IPS-18a (cell line): Measurements from ENCODE around the gene PPIP5K2.
"Not testable (repeated sequence)": the region's sequence is repeated elsewhere in the genome, so short reads cannot be mapped to it uniquely, and the experiment has no call there.

Experiments
- H3K27ac ChIP-seq: one replicate; pipeline ENCODE4 v1.5.1; 2013; ENCODE audit warnings: low read length
- H3K27me3 ChIP-seq: one replicate; pipeline ENCODE4 v1.6.1; 2013; ENCODE audit warnings: mild to moderate bottlenecking, low read length; ENCODE audit not compliant: control insufficient read depth, insufficient read depth
- H3K36me3 ChIP-seq: one replicate; pipeline ENCODE4 v1.6.1; 2013; ENCODE audit warnings: low read depth, low read length; ENCODE audit not compliant: control insufficient read depth
- H3K4me1 ChIP-seq: one replicate; pipeline ENCODE4 v1.6.1; 2013; ENCODE audit warnings: low read depth, low read length; ENCODE audit not compliant: control insufficient read depth
- H3K4me3 ChIP-seq: one replicate; pipeline ENCODE4 v1.5.1; 2013; ENCODE audit warnings: low read length
- H3K9ac ChIP-seq: one replicate; pipeline ENCODE4 v1.6.1; 2013; ENCODE audit warnings: mild to moderate bottlenecking, low read length, moderate library complexity
- H3K9me3 ChIP-seq: one replicate; pipeline ENCODE4 v1.6.1; 2013; ENCODE audit warnings: low read depth, low read length; ENCODE audit not compliant: control insufficient read depth

PPIP5K2 gene

GRCh38 chr5:103208460-103208859 is 88.4 kb downstream of the PPIP5K2 start:
- H3K27ac ChIP-seq: no peak overlapping the region
- no peaks in the 10 kb centered on the region for H3K4me1 ChIP-seq
- no peaks in the 10 kb centered on the region for H3K27me3 ChIP-seq
- H3K36me3 ChIP-seq: no peaks in the 10 kb centered on the region
- H3K9ac ChIP-seq: no peak overlapping the region
- H3K9me3 ChIP-seq: no peaks in the 10 kb centered on the region
- H3K4me3 ChIP-seq: no peak overlapping the region

GRCh38 chr5:103209065-103209464 is 89.0 kb downstream of the PPIP5K2 start:
- no peaks in the 10 kb centered on the region for H3K9me3 ChIP-seq
- no peaks in the 10 kb centered on the region for H3K27me3 ChIP-seq
- no peaks in the 10 kb centered on the region for H3K4me1 ChIP-seq
- H3K9ac ChIP-seq: no peak overlapping the region
- H3K36me3 ChIP-seq: no peaks in the 10 kb centered on the region
- no peak overlapping the region for H3K4me3 ChIP-seq
- H3K27ac ChIP-seq: no peak overlapping the region

- H3K9me3 ChIP-seq: no peaks in the 10 kb centered on the region
- no peaks in the 10 kb centered on the region for H3K27me3 ChIP-seq
- no peak overlapping the region for H3K4me3 ChIP-seq
- no peak overlapping the region for H3K27ac ChIP-seq
- H3K36me3 ChIP-seq: no peaks in the 10 kb centered on the region
- H3K4me1 ChIP-seq: no peaks in the 10 kb centered on the region
- no peak overlapping the region for H3K9ac ChIP-seq
These were observed 90.9 kb downstream of the PPIP5K2 start for GRCh38 chr5:103210952-103211351.

DNA sequence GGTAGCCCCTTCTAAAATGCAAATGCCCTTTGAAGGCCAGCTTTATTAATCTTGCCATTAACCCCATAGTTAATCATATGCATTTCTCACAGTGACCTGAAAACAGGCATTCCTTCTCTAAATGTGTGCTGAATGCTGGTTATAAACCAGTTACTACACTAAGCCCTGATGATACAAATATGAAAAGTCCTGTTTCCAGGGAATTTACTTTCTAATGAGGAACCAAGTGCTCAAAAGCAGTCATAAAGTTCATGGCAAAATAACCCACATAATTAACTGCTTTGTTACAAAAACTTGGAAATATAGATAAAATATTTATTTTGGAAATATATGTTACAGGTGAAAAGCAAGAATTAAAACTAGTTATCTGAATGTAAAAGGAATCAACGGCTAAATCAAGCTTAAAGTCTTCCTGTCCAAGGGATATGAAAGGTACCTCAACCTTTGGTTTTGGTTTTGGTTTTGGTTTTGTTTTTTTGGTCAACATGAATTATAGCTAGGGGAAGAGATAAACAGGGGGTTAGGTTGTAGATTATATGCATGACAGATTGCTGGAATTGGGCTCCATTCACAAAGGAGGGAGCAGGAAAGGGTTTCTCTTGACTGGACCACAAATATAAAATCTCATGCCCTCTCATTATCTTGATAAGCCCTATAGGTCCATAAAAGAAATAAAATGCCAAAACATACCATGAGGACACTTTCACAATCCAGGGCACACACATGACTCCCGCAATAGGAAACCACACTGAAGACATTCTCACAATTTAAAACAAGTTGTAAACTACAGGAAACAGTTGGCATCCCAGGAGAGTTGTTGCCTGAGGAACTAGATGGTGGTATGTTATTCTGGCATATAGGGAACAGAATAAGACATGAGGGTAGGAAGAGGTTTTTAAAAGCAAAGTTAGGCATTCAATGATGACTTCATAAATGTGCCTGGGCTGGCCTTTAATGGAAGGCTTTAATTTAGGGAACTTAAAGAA is 91.8 kb downstream of the PPIP5K2 start:
- H3K27ac ChIP-seq: no peak overlapping the region
- H3K9ac ChIP-seq: no peak overlapping the region
- H3K36me3 ChIP-seq: no peaks in the 10 kb centered on the region
- H3K4me1 ChIP-seq: no peaks in the 10 kb centered on the region
- no peaks in the 10 kb centered on the region for H3K27me3 ChIP-seq
- H3K9me3 ChIP-seq: no peaks in the 10 kb centered on the region
- no peak overlapping the region for H3K4me3 ChIP-seq

- Histone ChIP-seq H3K27me3 (no peaks in the 10 kb centered on the region), H3K4me3 (no peak overlapping the region), H3K9ac (no peak overlapping the region), H3K27ac (no peak overlapping the region), H3K36me3 (no peaks in the 10 kb centered on the region), H3K4me1 (peaks cover 3% of the 10 kb centered on the region), H3K9me3 (no peaks in the 10 kb centered on the region)
These were observed 96.0 kb downstream of the PPIP5K2 start for GRCh38 chr5:103216137-103216536.

DNA sequence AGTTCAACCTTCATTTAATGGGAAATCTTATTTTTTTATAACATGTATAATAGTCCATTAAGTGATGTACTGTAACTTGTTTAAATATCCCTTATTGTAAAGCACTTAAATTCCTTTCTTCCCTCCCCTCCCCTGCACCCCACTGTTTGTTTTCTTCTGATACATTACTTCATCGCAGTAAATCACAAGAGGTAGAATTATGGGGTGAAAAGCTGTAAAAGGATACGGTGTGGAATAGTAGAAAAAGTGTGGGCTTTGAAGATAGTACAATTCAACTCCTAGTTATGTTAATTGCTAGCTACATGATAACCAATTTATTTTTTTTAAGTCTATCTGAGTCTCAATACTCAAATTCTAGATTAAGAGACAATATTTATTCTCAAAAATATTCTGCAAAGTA is 96.6 kb downstream of the PPIP5K2 start:
- no peaks in the 10 kb centered on the region for H3K36me3 ChIP-seq
- H3K27ac ChIP-seq: no peak overlapping the region
- H3K4me1 ChIP-seq: peaks cover 3% of the 10 kb centered on the region
- no peaks in the 10 kb centered on the region for H3K27me3 ChIP-seq
- H3K9ac ChIP-seq: no peak overlapping the region
- H3K9me3 ChIP-seq: no peaks in the 10 kb centered on the region
- no peak overlapping the region for H3K4me3 ChIP-seq

DNA sequence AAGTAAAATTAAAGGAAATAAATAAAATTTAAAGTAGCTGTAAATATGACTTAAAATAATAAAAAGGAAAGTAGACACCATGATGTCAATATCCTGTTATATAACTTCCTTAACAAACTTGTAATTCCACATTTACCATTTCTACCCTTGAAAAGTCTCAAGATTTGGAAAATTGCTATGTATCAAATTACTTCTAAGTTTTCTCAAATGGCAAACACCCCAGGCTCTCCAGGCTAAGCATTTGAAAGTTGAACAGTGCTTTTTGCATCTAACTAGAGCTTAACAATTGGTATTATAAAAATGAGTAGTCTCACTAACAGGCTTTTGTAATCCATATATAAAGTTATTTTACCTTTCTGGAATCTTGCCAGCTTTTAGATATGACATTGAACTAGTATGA is 97.0 kb downstream of the PPIP5K2 start:
- no peaks in the 10 kb centered on the region for H3K27me3 ChIP-seq
- no peak overlapping the region for H3K9ac ChIP-seq
- no peak overlapping the region for H3K27ac ChIP-seq
- no peak overlapping the region for H3K4me3 ChIP-seq
- no peaks in the 10 kb centered on the region for H3K9me3 ChIP-seq
- H3K36me3 ChIP-seq: no peaks in the 10 kb centered on the region
- H3K4me1 ChIP-seq: peaks cover 3% of the 10 kb centered on the region

DNA sequence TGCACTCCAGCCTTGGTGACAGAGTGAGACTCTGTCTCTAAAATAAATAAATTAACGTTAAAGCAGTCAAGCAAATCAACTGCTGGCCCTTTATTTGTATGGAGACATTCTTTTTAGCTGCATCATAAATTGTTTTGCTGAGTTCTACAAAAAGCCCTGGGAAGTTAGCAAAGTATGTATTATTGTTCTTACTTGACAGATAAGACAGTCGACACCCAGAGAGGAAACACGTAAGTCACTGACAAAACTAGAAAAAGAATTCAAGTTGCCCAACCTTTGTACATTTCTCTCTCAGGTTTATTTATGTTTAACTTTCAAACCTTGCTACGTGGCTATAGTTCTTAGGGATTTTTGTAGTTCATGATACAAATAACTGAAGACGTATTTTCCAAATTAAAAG is 98.1 kb downstream of the PPIP5K2 start:
- Histone ChIP-seq H3K9me3 (no peaks in the 10 kb centered on the region), H3K27me3 (no peaks in the 10 kb centered on the region), H3K4me3 (no peak overlapping the region), H3K36me3 (no peaks in the 10 kb centered on the region), H3K9ac (no peak overlapping the region), H3K4me1 (peaks cover 3% of the 10 kb centered on the region), H3K27ac (no peak overlapping the region)

DNA sequence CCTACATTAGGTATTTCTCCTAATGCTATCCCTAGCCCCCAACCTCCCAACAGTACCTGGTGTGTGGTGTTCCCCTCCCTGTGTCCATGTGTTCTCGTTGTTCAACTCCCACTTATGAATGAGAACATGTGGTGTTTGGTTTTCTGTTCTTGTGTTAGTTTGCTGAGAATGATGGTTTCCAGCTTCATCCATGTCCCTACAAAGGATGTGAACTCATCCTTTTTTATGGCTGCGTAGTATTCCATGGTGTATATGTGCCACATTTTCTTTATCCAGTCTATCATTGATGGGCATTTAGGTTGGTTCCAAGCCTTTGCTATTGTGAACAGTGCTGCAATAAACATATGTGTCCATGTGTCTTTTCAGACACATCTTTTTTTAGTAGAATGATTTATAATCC is 99.0 kb downstream of the PPIP5K2 start:
- H3K9ac ChIP-seq, H3K27me3 ChIP-seq, H3K27ac ChIP-seq, H3K4me1 ChIP-seq, H3K36me3 ChIP-seq, H3K9me3 ChIP-seq, H3K4me3 ChIP-seq: not testable (repeated sequence)

GRCh38 chr5:103223031-103223955 is 103.2 kb downstream of the PPIP5K2 start:
- Histone ChIP-seq H3K9ac (no peak overlapping the region), H3K9me3 (no peaks in the 10 kb centered on the region), H3K4me3 (no peak overlapping the region), H3K27ac (no peak overlapping the region), H3K27me3 (no peaks in the 10 kb centered on the region), H3K4me1 (no peaks in the 10 kb centered on the region), H3K36me3 (no peaks in the 10 kb centered on the region)

DNA sequence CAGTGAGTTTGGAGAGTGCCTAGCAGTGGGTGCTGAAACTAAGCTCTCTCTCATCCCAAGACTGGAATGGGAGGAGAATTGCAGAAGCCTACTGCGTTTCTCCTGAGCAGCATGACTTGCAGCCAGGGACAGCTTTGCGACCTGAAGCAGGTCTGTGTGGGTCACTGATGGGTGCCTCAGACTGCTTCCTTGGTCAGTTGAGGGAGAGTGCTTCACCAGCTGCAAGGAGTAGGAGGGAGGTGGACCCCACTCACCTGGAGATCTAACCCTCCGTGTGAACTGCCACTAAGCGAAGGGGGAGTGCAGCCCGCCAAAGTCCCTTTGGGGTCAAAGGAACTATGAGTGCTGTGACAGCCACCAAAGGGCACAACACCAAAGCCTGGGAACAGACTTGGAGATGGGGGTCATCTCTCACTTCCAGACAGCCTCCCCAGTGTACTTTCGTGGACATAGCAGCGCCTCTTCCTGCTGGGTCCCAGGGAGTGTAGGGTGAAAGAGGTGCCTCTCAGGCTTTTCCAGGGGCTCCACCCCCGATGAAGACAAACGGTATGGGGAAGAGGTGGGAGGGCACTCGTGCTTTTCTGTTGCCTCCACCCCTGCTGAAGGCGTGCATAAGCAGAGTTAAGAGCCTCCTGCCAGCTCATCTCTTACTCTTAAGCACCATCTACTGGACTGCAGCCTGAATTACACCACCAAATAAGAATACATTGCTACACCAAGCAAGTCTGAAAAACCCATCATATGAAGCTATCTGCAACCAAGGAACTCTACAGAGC is 104.2 kb downstream of the PPIP5K2 start:
- H3K9me3 ChIP-seq: no peaks in the 10 kb centered on the region
- H3K27ac ChIP-seq: no peak overlapping the region
- H3K9ac ChIP-seq: no peak overlapping the region
- no peaks in the 10 kb centered on the region for H3K27me3 ChIP-seq
- peak overlapping the region; percentile 16 for H3K4me3 ChIP-seq
- no peaks in the 10 kb centered on the region for H3K36me3 ChIP-seq
- H3K4me1 ChIP-seq: no peaks in the 10 kb centered on the region
